Activated naive CD8-positive, alpha-beta T cell treated with anti-CD3 and anti-CD28 coated beads, Interleukin-2, amount 50 U/mL, for 24 hours (primary cell): ENCODE data around the gene ESPL1.
A peak's percentile ranks its signal among the peaks of the same experiment; 100 is the strongest.
"Not testable (repeated sequence)": the region's sequence is repeated elsewhere in the genome, so short reads cannot be mapped to it uniquely, and the experiment has no call there.

Experiments
- ATAC-seq: fragments of 150-1000 bp; cut with Tn5 transposase; one replicate; pipeline ENCODE4 v1.10.0; 2021
- DNase-seq: peaks from one replicate; pipeline ENCODE4 v3.0.0; 2021
- H3K27ac Mint-ChIP-seq: one replicate; pipeline ENCODE4 v1.8.0; 2021; ENCODE audit warnings: mild to moderate bottlenecking, mixed read lengths
- H3K27me3 Mint-ChIP-seq: one replicate; pipeline ENCODE4 v1.8.0; 2021; ENCODE audit warnings: mixed read lengths
- H3K36me3 Mint-ChIP-seq: one replicate; pipeline ENCODE4 v1.8.0; 2021; ENCODE audit warnings: low read depth, mixed read lengths
- H3K4me1 Mint-ChIP-seq: one replicate; pipeline ENCODE4 v1.8.0; 2021; ENCODE audit warnings: mixed read lengths
- H3K4me3 Mint-ChIP-seq: one replicate; pipeline ENCODE4 v1.8.0; 2021; ENCODE audit warnings: mild to moderate bottlenecking, moderate library complexity, mixed read lengths
- H3K9me3 Mint-ChIP-seq: one replicate; pipeline ENCODE4 v1.8.0; 2021; ENCODE audit warnings: mixed read lengths

ESPL1 gene

GRCh38 chr12:53295070-53295890 lies 27.2 kb downstream of the ESPL1 start, which contains the start of gene PFDN5:
Gene PFDN5 (plus strand): TSS chr12:53295542. CDS start chr12:53295568, 26 bp downstream.
- DNase-seq (peak; percentile 84), ATAC-seq (peak; percentile 87)
- Mint-ChIP-seq H3K27ac (peak within 1 kb of the TSS; percentile 97), H3K9me3 (no peaks in the 10 kb centered on the region), H3K36me3 (peaks cover 73% of the 10 kb centered on the region), H3K4me1 (peaks cover 67% of the 10 kb centered on the region), H3K4me3 (peak within 1 kb of the TSS; percentile 99), H3K27me3 (peaks cover 2% of the 10 kb centered on the region)

- Mint-ChIP-seq H3K36me3 (peaks cover 77% of the 10 kb centered on the region), H3K9me3 (no peaks in the 10 kb centered on the region), H3K27me3 (peaks cover 2% of the 10 kb centered on the region), H3K4me3 (peak overlapping the region; percentile 99), H3K27ac (peak overlapping the region; percentile 97), H3K4me1 (peaks cover 67% of the 10 kb centered on the region)
- no peak for DNase-seq
- no peak for ATAC-seq
These were observed 27.8 kb downstream of the ESPL1 start for GRCh38 chr12:53295891-53296219.

- Mint-ChIP-seq H3K4me1 (peaks cover 70% of the 10 kb centered on the region), H3K4me3 (peak overlapping the region; percentile 99), H3K27ac (peak overlapping the region; percentile 97), H3K36me3 (peaks cover 83% of the 10 kb centered on the region)
- DNase-seq, H3K9me3 Mint-ChIP-seq, H3K27me3 Mint-ChIP-seq, ATAC-seq: not testable (repeated sequence)
These were observed 29.0 kb downstream of the ESPL1 start for GRCh38 chr12:53297106-53297505.

GRCh38 chr12:53298164-53298563 lies 30.1 kb downstream of the ESPL1 start:
- H3K27ac Mint-ChIP-seq = peak overlapping the region; percentile 97
- H3K4me3 Mint-ChIP-seq = peak overlapping the region; percentile 96
- H3K36me3 Mint-ChIP-seq = peaks cover 81% of the 10 kb centered on the region
- H3K4me1 Mint-ChIP-seq = peaks cover 81% of the 10 kb centered on the region
- DNase-seq (no peak), ATAC-seq (no peak)
- H3K27me3 Mint-ChIP-seq = peaks cover 2% of the 10 kb centered on the region
- no peaks in the 10 kb centered on the region for H3K9me3 Mint-ChIP-seq

- Mint-ChIP-seq H3K4me3 (peak overlapping the region; percentile 96), H3K36me3 (peaks cover 76% of the 10 kb centered on the region), H3K27ac (peak overlapping the region; percentile 97), H3K4me1 (peaks cover 84% of the 10 kb centered on the region), H3K27me3 (peaks cover 2% of the 10 kb centered on the region), H3K9me3 (no peaks in the 10 kb centered on the region)
- peak; percentile 54 for DNase-seq
- ATAC-seq = peak; percentile 53
These were observed 31.0 kb downstream of the ESPL1 start for GRCh38 chr12:53299101-53299453.

GRCh38 chr12:53299454-53300180 lies 31.5 kb downstream of the ESPL1 start, which contains the start of gene MYG1:
Gene MYG1 (plus strand): TSS chr12:53299695. CDS start chr12:53299738, 43 bp downstream.
- DNase-seq (peak; percentile 85), ATAC-seq (peak; percentile 81)
- Mint-ChIP-seq H3K4me3 (peak within 1 kb of the TSS; percentile 96), H3K4me1 (peaks cover 82% of the 10 kb centered on the region), H3K36me3 (peaks cover 72% of the 10 kb centered on the region), H3K27ac (peak within 1 kb of the TSS; percentile 97), H3K9me3 (no peaks in the 10 kb centered on the region), H3K27me3 (peaks cover 2% of the 10 kb centered on the region)

DNA sequence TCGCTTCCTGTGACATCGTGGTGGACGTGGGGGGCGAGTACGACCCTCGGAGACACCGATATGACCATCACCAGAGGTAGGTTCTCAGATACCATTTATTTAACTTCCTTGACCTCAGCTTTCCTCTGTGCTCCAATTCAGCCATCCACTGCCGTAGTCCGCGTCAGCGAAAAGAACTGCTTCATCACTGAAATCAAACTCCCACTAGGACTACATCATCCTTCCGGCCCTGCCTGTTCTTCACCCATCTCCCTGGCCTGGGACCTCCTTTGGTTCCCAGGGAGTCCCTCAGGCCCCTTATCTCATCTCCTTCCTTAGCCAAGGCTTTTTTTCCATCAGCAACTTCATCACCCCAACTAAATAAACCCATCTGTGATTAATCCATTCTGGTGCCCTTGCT lies 32.1 kb downstream of the ESPL1 start:
- peak overlapping the region; percentile 96 for H3K4me3 Mint-ChIP-seq
- peaks cover 72% of the 10 kb centered on the region for H3K36me3 Mint-ChIP-seq
- peak; percentile 22 for DNase-seq
- ATAC-seq = no peak
- H3K4me1 Mint-ChIP-seq = peaks cover 76% of the 10 kb centered on the region
- peaks cover 2% of the 10 kb centered on the region for H3K27me3 Mint-ChIP-seq
- H3K27ac Mint-ChIP-seq = peak overlapping the region; percentile 97
- no peaks in the 10 kb centered on the region for H3K9me3 Mint-ChIP-seq

DNA sequence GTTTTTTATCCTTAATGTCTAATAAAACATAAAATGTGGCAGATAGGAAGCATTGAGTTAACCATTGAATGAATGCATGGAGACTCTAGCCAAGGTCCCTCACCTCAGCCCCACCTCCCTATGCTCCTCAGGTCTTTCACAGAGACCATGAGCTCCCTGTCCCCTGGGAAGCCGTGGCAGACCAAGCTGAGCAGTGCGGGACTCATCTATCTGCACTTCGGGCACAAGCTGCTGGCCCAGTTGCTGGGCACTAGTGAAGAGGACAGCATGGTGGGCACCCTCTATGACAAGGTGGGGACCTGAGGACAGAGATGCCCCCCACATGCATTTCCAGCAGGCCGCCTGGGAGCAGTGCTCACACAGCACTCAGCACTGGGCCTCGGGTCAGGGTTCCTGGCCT lies 34.8 kb downstream of the ESPL1 start:
- Mint-ChIP-seq H3K9me3 (no peaks in the 10 kb centered on the region), H3K27ac (peak overlapping the region; percentile 97), H3K4me3 (peak overlapping the region; percentile 96), H3K27me3 (peaks cover 2% of the 10 kb centered on the region), H3K36me3 (peaks cover 59% of the 10 kb centered on the region), H3K4me1 (peaks cover 54% of the 10 kb centered on the region)
- no peak for DNase-seq
- no peak for ATAC-seq

GRCh38 chr12:53306826-53307225 lies 38.7 kb downstream of the ESPL1 start:
- peaks cover 16% of the 10 kb centered on the region for H3K4me1 Mint-ChIP-seq
- no peak overlapping the region for H3K4me3 Mint-ChIP-seq

DNA sequence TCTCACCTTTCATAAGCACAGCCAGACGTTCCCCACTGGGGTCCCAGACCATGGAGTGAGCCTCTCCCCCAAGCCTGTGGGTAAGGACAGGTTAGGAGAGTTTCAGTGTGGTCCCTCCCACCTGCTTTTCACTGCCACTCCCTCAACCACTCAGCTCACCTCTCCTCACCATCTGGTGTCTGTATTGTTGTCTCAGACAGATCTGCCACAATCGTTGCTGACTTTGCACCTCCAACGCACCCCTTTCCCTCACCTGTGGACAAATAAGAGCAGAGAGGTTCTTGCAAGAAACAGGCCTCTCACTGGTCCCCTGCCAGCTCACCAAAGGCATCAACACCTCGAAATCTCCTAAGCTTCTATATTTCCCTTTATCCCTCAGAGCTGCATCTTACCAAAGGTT lies 40.2 kb downstream of the ESPL1 start:
- no peak overlapping the region for H3K4me3 Mint-ChIP-seq
- no peaks in the 10 kb centered on the region for H3K9me3 Mint-ChIP-seq
- H3K36me3 Mint-ChIP-seq = peaks cover 25% of the 10 kb centered on the region
- peak overlapping the region; percentile 5 for H3K27ac Mint-ChIP-seq
- no peaks in the 10 kb centered on the region for H3K27me3 Mint-ChIP-seq
- peaks cover 2% of the 10 kb centered on the region for H3K4me1 Mint-ChIP-seq
- ATAC-seq (no peak), DNase-seq (no peak)

More at GRCh38 chr12:53306826-53307225, 38.7 kb downstream of the ESPL1 start:
- H3K27me3 Mint-ChIP-seq = no peaks in the 10 kb centered on the region
- peaks cover 34% of the 10 kb centered on the region for H3K36me3 Mint-ChIP-seq
- no peak overlapping the region for H3K27ac Mint-ChIP-seq
- DNase-seq (no peak), ATAC-seq (no peak)
- no peaks in the 10 kb centered on the region for H3K9me3 Mint-ChIP-seq

- no peak overlapping the region for H3K4me3 Mint-ChIP-seq
- peaks cover 34% of the 10 kb centered on the region for H3K36me3 Mint-ChIP-seq
- no peaks in the 10 kb centered on the region for H3K27me3 Mint-ChIP-seq
- no peak for ATAC-seq
- peaks cover 8% of the 10 kb centered on the region for H3K4me1 Mint-ChIP-seq
- no peaks in the 10 kb centered on the region for H3K9me3 Mint-ChIP-seq
- no peak overlapping the region for H3K27ac Mint-ChIP-seq
- no peak for DNase-seq
These were observed 45.9 kb downstream of the ESPL1 start for GRCh38 chr12:53313996-53314395.

DNA sequence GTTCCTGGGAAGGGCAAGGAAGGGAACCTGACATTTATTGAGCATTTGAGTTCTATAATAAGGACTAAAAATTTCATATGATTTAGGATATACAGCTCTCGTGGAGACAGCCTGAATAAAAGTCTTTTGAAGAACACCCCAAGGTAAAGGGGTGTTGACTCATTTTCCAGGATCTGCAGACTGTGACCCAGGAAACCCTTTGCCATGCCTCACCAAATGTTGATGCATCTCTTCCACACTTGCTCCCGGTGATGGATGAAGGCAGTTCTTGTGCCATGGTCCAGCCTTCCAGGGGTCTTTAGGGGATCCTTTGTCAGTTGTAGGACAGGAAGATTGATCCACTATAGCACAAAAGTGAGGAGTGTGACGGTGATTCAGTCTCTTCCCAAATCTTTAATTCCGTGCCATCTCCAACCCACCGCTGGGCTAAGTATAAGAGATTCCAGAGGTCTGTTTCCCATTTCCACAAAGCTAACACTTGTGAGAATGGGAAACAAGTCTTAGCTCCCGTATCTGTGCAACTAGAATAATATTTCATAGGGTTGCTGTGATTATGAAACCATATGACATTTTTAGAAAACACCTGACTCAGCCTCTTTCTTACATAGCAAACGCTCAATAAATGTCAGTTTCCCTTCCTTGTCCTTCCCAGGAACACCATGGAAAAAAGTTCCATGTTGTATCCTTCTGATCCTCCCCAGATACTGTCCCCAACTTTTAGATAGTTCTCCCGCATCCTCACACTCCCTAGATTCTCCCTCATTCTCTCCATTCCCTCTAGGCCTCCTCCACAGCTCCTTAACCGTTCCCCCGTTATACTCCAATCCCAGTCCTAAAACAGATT lies 52.5 kb downstream of the ESPL1 start:
- peaks cover 16% of the 10 kb centered on the region for H3K36me3 Mint-ChIP-seq
- H3K4me3 Mint-ChIP-seq = peak overlapping the region; percentile 95
- H3K27me3 Mint-ChIP-seq = no peaks in the 10 kb centered on the region
- DNase-seq = no peak
- no peaks in the 10 kb centered on the region for H3K9me3 Mint-ChIP-seq
- H3K4me1 Mint-ChIP-seq = peaks cover 45% of the 10 kb centered on the region
- peak overlapping the region; percentile 95 for H3K27ac Mint-ChIP-seq
- ATAC-seq = no peak

- H3K27me3 Mint-ChIP-seq = peaks cover 6% of the 10 kb centered on the region
- peak overlapping the region; percentile 90 for H3K4me3 Mint-ChIP-seq
- H3K36me3 Mint-ChIP-seq = peaks cover 3% of the 10 kb centered on the region
- peak; percentile 21 for ATAC-seq
- H3K27ac Mint-ChIP-seq = peak overlapping the region; percentile 99
- DNase-seq = peak; percentile 61
- no peaks in the 10 kb centered on the region for H3K9me3 Mint-ChIP-seq
- H3K4me1 Mint-ChIP-seq = peaks cover 50% of the 10 kb centered on the region
These were observed 56.1 kb downstream of the ESPL1 start for GRCh38 chr12:53324113-53324778.
